Left hindlimb (tissue), 1 donor: ENCODE data around the gene HOXB5.
A peak's percentile ranks its signal among the peaks of the same experiment; 100 is the strongest.

Experiments used
- DNase-seq: peaks from one replicate; pipeline ENCODE4 v3.0.0-alpha.2; 2018

Gene HOXB5

DNA sequence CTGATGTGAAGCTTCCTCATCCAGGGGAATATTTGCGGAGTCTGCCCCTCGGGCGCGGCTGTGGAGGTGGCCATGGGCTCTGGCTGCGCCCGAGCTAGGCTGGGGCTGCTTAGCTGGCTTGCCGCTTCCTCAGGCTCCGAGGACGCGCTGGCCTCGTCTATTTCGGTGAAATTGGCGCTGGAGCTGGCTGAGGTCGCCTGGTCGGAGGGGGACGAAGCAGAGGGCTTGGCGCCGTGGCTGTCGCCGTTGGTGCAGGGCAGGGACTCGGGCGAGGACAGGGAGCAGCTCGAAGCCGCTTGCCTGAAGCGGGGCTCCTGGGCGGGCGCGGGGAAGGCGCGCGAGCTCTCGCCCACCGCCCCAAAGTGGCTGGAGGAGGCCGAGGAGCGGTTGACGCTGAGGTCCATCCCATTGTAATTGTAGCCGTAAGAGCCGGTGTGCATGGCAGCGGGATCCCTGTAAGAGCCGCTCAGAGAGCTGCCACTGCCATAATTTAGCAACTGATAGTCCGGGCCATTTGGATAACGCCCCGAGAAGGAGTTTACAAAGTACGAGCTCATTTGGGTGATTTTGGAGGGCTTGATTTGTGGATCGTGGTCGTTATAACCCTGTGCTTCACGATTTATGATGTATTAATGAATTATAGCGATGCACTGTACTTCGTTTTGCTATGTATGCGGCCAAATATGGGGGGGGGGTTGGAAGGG is at the start of gene HOXB5:
HOXB5 (minus strand) TSS at position 654 of the 704 bp plus-strand sequence; CDS start at position 557, 97 bp downstream.
- DNase-seq, result no peak

DNA sequence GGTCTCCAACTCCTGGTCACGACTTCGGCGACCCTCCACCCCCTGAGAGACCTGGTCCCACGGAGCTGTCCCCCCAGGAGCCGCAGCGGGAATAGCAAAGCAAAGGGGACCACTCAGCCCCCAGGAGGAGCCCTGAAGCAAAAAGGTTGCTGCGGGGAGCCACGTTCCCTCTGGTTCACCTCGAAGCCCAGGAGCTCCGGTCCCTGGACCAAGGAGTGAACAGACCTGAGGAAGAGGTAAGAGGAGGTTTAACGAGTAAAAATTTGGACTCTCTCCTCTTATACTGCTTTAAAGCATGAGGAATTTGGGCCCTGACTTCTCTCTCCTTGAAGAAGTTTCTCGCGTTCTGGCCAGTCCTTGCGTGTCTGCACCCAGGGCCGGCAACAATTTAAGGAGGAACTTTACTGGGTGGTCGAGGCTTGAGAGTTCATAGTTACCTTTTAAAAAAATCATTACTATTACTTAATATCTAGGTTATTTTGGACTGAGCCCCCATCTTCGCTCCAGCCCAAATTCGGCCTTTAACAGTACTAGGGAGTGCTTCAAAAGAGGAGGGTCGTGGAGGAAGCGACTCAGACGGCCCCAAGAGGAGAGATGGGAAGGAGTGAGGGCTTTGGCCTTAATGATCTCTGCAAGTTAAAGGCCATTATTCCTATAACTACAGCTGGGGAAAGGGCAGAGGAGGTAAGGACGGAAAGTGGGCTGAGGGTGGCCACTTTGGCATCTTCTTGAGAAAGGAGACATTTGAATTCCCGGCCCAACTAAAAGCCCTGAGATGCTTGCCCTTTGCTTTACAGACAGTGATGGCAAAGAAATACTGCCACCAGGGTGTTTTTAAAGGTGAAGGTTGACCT is 49.5 kb upstream of the HOXB5 start:
- no peak for DNase-seq

DNA sequence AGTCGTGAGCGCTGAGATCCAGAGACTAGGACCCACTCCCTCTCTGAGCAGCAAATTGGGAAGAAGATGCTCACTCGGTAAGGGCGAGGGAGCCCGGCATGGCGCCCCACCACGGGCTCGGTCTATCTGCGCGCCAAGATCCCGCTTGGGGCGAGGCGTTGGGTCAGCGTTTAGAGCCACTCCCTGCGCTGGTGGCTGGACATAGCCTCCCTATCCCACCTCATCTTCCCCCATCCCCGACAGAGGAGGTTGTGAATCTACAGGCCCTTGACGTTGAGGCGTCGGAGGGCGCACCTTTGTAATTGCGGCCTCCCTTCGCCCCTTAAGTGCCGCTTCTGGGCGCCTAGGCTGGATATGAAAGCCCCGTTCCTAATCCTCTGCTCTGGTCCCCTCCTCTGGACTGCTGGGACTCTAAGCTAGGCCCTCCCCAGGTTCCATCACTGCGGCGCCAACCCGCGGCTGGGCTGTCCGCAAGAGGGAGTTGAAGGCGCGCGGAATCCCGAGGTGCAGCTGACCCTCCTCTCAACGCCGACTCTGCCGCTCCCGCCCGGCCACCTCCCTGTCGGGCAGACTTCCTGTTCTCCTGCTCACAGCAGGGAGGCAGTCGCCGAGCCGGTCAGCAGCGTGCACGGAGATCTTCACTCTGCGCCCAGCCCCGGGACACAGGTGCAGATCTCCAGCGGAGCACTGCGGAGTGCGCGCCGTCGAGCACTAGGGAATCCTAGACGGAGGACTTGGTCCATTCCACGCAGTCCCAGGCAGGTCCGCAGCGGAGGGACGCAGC is 48.7 kb upstream of the HOXB5 start:
- DNase-seq, result no peak

DNA sequence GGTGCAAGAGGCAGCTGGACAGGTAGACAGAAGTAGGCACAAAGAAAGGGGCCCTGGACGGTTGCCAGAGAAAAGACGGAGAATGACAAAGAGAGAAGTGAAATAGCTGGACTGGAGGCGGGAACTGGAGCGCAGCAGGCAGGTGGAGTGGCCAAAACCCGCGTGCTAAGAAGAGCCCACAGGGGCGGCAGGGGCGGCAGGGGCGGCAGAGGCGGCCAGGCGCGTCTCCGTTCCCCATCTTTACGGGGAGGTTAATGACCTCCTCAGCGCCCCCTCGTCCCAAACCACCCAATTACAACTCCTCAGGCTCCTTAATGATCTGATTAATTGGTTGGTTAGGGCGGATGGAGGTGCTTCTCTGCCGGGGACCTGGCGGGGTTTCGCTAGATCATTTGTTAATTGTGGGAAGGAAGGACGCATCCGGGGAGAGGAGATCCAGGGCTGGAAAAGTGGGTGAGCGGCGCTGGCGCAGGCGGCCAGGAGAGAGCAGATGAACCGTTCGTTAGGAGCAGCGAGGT is 48.0 kb upstream of the HOXB5 start:
- no peak for DNase-seq

DNA sequence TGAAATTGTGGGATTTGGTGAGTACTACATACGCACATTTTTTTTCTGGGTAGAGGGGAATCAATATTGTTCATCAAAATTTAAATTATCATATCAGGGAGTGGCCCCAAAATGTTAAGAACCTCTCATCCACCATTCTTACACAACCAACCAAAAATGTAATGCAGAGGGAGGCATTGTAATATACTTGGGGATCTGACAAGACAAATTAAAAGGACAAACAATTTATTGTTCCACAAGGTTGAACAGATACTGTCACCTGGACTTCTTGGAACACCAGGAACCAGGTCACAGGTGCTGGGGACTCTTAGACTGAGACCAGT is 47.2 kb upstream of the HOXB5 start:
- DNase-seq, result no peak

DNA sequence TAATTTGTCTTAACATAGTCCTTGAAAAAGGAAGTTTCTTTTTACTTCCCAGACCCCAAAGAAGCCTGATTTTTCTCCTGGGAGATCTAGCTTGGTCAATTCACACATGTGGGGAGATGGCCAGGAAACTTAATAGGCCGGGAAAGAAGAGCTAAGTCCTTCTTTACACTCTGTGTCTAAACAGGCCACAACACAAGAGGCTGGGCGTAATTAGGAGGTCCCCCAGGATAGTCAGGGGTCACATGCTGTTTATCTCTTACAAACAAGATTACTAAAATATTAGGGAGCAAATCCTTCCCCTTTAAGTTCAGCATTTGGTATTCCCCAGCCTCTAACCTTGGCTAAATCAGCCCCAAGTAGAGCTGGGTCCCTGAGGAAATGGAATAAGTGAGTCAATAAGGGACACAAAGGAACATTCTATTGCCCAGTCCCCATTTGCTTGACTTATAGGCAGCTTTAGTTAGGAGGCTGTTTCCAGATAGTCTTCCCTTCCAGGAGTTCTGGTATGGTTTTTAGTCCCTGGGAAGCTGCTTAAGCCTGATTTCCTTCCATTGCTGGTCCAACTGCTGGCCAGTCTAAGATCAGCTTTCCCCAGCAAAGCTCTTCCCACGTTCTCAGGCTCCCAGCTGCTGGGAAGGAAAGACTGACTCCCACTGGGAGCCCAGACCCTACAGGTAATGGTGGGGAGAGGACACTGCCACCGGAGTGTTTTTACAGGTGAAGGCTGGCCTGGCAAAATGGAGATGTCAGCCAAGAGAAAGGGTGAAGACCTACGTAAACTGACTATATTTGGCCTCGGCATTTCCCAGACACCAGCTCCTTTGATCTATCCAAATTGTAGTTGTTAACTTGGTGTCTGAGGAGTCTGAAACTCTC is 46.6 kb upstream of the HOXB5 start:
- DNase-seq, result no peak

DNA sequence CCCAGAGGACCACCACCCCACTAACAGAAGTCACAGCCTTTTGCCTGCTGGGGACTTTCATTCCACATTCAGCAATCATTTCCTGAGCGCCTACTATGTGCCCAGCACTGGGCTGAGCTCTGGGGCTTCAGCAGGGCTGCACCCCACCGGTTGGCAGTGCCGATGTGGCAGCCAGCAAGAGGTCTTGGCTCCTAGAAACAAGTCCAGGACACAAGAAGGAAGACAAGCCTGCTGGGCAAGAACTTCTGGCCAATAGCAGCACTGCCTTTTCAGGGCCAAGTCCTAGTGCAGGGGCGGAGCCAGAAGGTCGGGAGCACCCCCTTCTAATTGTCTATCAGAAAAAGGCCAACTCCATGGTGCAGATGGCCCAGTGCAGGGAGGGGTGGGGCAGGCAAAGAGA is 45.6 kb upstream of the HOXB5 start:
- no peak for DNase-seq

DNA sequence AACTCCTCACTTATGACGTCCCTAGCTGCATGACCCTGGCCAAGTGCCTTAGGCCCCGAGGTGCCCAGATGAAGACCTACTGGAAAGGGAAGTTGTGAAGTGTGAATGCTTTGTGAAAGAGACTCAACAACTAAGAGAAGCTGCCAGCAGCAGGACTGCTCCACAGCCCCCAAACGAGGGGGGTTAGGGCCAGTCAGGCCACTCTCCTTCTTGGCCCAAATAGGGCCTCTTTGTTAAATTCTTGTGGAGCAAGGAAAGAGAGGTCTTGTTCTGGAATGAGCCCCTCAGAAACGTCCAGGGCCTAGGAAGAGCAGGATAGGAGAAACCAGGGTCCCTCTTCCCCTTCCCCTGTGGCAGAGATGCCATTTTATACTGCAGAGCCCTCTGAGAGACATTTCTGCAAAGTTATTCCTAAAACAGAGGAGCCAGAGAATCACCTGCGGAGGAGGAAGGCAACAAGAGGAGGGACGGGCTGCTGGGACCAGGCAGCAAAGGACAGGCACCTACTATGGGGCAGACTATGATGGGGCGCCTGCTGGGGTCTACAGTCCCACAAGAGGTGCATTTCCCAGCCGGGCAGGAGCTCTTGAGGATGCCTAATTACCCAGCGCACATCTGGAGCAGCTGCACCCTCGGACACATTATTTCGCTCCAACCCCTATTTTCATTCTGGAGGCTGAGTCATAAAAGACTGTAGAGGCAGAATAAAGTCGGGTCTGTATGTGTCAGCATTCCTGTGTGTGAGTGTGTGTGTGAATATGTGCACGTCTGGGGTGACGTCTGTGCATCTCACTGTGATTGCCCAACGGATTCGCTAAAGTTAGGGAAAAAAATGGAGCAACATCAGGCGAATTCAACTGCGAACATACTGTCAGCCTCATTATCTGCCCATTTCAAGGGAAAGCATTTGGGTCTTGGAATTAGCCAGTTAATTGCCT is 44.0 kb upstream of the HOXB5 start:
- DNase-seq, result no peak

DNA sequence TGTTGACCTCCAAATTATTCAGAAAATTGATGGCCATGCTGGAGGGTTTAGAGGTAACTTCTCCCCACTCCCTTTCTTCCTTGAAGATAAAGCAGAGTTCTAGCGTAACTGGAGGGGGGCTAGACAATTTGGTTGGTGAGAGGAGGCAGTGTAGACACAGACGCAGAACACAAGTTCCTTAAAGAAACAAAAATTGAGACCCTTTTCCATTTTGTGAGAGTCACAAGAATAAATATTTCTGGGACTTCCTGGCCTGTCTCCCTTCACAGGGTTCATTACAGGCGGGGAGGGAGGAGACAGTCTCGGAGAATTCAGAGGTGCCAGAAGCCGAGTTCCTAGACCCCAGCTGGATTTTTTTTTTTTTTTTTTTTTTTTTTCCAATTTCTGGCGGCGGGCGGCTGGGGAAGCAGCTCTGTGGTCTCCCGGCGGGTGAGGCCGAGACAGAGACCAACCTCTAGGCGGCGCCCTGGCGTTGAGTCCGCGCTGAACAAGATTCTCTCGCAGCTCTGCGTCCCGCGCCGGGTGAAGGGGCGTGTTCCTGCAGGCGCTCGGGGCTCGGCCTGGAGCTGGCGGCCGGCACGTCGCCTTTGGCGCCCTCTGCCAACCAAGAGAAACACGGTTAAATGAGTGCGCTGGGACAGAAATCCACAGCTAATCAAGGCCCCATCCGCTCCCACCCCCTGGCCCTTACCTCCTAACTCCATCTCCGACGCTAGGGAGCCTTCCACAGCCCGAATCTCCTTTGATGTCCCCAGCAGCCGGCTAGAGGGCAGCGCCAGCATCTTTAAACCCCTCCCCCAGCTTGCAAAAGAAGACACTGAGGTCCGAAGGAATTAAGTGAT is 42.8 kb upstream of the HOXB5 start:
- peak; percentile 78 for DNase-seq

DNA sequence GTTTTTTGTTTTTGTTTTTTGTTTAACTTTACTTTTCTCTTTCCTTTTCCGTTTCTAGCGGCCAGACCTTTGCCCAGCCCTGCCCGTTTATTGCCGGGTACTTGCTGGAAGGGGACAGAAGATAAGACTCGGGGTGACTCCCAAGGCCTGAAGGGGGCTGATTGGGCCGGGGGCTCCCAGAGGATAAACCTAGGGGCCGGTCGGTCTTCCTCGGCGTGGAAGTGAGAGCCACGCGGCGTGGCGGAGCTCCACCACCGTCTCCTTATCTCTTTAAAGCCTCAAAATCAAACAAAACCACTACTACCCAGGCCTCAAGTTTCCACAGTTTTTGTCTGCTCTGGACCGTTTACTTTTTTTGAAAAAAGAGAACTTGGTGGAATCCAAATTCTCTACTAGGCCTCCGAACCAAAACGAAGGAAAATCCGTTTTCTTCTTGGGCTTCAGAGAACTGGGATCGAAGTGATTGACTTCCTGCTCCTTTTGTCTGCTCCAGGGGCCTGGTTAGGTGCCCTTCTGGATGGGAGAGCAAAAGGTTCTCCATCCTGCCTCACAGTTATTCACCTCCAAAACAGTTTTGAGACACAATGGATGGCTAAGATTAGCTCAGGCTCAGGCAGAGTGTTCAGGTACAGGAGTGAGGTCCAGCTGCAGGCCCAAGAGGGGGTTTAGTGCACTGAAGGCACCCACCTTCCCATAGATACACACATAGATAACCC is 41.1 kb upstream of the HOXB5 start:
- no peak for DNase-seq

DNA sequence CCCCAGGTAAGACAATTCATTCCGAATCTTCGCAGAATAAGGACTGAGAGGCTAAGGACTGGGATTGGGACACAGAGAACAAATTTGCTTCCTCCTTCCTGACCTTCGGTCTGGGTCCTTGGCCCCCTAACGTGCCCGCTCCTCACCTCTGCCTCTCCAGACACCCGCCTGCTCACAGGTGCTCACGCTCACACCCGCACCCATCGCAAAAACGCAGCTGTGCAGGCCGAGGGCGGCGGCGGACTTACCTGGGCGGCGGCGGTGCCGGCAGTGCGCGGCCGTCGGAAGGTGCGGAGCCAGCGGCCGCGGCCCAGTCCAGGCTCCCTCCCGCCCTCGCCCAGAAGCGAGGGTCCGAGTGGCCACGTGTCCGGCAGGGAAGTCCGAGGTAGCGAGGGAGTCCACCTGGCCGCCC is 39.7 kb upstream of the HOXB5 start:
- no peak for DNase-seq

DNA sequence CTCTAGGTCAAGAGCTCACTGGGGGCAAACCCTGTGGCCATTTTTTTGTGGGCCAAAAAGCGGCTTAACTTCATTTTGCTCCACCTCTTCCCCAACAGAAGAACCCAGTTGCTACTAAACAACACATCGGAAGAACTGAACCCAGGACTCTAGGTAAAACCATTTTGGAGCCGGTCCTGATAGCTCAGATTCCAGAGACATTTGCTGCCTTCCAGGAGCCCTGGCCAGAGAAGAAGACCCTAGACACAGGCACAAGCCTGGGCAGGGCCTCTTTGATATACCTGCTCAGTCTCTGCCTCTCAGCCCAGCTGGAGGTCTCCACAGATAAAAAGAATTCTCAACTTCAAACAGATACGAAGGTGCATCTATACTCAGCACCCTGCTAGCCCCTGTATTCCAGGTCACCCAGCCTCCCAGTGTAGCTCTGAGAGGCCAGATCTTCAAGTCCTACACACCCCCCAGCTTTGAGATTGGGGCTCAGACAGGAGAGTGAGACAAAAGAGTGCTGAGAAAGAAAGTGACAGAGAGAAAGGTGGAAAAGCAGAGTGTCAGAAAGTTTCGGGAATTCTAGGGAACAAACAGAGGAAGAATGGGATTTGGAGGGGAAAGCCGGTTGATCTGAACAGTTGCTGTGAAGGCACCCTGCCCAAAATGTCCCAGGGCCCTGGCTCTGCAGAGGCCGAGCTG is 39.1 kb upstream of the HOXB5 start:
- DNase-seq, result no peak

DNA sequence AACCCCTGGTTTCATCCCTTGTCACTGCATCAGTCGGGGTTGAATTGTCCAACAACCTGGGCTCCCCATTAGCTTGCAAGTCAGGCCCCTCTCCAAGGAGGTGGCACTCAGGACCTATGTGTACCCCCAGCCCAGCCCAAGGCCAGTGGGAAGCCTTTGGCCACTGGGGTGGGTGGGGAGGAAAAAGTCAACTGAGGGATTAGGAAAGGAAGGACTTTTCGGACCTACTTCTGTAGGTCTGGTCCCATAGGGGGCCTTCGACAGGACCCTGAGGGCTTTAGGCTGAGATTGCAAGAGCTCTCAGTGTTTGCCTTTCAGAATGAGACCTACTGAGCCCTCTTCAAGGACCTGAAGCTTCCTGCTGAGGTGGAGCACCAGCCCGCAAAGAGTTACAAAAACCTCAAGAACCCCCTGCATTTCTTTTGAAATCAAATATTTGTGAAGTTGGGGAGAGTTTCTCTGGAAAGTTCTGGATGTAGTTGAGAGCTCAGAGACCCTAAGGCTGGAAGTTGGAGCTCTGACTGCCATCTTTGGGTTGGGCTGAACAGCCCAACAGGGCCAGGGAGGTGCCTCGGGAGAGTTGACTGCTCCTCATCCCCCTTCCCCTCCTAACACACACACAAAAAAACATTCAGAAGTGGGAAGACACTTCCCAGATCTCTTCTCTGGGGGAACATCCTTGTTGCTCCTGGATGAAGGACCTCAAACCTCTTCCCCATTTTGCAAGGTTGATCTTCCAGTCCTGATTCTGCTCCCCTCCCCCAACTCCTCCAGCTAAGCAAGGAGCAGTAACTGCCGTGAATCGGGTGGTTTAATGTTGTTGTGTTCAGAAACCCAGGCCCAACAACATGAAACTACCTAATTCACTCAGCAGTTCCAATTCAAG is 38.4 kb upstream of the HOXB5 start:
- no peak for DNase-seq

DNA sequence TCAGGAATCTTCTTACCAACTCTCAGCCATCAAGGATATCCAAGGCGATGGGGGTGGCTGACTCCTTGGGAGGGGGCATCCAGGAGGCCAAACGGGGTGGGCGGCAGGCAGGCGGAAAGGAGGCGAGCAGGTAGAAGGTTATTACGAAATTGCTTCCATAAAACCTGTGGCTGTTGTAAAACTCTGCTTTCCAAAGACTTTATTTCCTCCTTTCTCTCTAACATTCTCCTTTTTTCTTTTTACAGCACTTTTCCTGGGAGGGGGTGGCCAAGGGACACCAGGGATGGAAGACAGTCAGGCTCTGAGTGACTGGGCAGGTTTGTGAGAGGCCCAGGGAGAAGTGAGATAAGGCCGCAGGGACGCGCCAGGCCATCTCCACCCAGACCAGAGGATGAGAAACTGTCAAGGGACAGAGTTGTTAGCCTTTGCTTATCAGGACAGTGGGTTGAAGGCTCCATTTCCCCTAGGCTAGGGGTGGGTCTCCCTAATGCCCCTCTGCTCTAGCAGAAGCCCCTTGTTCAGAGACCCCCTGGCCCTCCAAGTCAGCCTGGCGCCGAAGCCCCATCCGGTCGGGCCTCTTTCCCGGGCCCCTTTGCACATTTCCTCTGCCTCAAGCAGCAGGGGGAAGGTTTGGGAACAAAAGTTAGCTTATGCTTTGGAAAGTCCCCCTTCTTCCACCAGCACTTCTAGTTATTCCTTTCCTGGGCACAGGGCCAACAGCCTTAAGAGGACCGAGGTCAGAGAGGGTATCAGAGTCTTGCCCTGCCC is 37.5 kb upstream of the HOXB5 start:
- DNase-seq, result no peak

DNA sequence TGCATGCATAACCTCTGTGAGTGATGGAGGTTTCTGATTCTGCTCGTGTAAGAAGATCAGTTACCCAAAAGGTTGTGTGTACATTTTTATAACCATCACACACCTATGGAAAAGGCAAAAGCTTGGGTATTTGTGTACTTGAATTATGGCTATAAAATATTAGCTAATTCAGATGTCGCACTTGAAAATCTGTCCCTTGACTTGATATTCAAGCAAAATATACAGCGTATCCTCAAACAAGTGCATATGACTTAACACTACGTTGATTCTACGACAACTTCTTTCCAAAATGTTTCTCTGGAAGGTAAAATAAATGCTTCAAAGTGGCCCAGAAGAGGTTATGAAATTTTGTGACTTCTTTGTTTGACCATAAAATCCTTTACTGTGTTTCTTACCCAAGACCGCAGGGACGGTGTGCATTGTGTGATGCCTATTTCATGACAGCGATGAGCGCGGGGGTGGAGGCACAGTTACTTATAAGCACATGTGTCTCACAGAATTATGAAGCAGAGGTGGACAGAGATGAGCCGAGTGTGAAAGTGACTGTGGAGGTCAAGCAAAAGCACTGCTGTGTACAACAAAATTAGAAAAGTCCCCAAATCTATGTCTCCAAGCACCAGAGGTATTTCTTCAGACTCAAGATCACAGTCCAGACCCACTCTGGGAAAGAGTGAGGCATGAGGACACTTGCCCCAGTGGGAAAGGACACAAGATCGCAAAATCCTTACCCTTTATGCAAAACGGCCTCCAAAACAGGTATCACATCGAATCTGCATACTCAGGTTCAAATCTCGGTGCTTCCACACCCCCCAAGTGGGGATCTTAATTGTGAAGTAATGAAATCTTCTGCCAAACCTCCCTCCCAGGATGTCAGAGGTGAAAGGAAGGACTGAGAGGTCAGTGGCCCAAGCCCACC is 36.7 kb upstream of the HOXB5 start:
- DNase-seq, result no peak

DNA sequence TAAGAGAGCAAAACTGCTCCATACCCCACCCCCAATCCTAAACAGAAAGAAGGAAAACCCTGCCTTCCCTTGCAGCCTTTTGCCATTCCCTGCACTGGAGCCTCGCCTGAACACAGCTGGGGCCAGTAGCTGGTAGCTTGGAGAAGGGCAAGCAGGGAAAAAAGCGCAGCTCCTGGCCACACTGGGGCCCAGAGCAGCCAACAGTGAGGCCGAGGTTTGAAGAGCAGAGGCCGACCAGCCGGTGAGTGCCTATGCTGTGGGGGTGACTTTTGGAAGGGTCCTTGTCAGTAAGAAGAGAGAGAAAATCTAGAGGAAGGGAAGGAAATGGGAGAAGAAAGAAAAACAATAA is 35.8 kb upstream of the HOXB5 start:
- DNase-seq, result no peak
